SIG-M5 treated with dmso at 0.1 percent for 504 hours (cell line): ENCODE data around the gene SPINK7.
"Not testable (repeated sequence)": the region's sequence is repeated elsewhere in the genome, so short reads cannot be mapped to it uniquely, and the experiment has no call there.

ENCODE experiments used
- DNase-seq: peaks from one replicate; lab custom pipeline; 2025; ENCODE audit not compliant: unreplicated experiment; lab: John Stamatoyannopoulos, UW

Gene SPINK7

GRCh38 chr5:148312153-148312552, at the start of gene SPINK7:
TSS of gene SPINK7 (plus strand) at chr5:148312423. CDS start at chr5:148312484, 61 bp downstream.
- DNase-seq = no peak

DNA sequence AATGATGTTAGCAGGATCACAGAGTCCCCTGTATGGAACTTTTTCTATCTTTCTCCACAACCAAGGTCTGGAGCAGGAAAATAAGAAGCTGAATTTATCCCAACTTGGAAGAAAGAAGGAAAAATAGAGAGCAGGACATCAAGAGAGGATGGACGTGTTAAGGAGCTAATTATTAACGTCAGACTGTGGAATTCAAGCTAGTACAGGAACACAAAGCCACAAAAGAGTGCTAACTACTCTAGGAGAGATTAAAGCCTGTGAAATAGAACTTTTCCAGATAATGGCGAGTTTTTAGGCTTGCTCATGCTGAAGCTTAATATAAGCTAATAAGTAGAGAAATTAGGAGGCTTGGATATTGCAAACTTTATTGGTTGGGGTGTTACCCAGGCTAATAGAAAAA, 44.3 kb upstream of the SPINK7 start:
- DNase-seq = no peak

- no peak for DNase-seq
These were observed 43.7 kb upstream of the SPINK7 start, which contains the start of gene SPINK13 for GRCh38 chr5:148268566-148268965. TSS of gene SPINK13 (plus strand) at chr5:148268794. CDS start at chr5:148270073, 1,279 bp downstream.

DNA sequence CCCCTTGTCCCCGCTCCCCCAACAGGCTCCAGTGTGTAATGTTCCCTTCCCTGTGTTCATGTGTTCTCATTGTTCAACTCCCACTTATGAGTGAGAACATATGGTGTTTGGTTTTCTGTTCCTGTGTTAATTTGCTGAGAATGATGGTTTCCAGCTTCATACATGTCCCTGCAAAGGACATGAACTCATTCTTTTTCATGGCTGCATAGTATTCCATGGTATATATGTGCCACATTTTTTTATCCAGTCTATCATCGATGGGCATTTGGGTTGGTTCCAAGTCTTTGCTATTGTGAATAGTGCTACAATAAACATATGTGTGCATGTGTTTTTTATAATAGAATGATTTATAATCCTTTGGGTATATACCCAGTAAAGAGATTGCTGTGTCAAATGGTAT, 37.1 kb upstream of the SPINK7 start:
- DNase-seq = not testable (repeated sequence)

DNA sequence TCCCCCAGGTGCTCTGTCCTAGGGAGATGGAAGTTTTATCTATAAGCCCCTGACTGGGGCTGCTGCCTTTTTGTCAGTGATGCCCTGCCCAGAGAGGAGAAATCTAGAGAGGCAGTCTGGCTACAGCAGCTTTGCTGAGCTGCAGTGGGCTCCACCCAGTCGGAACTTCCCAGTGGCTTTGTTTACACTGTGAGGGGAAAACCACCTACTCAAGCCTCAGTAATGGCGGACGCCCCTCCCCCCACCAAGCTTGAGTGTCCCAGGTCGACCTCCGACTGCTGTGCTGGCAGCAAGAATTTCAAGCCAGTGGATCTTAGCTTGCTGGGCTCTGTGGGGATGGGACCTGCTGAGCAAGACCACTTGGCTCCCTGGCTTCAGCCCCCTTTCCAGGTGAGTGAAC, 31.3 kb upstream of the SPINK7 start:
- not testable (repeated sequence) for DNase-seq

GRCh38 chr5:148281336-148281735, 30.9 kb upstream of the SPINK7 start:
- not testable (repeated sequence) for DNase-seq

- DNase-seq = peak; percentile 47
These were observed 21.7 kb upstream of the SPINK7 start for GRCh38 chr5:148290271-148291195.

DNA sequence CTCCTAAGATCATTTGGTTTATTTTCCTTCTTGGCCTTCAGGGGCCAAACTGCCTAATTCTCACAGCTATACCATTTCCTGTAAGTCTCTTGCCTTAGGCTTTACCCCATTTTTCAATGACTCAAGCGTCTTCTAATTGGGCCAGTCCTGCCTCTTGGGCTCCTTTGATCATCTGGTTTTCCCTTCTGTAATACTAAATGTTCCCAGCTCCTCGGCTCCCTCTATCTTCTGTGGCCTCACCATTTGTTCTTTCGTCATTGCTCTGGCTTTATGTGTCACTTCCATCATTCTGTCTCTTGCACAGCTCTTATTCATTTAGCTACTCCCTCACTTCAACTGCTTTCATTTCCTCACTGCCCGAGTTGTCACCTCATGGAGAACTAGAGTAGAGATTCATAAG, 14.5 kb upstream of the SPINK7 start:
- DNase-seq = no peak

- no peak for DNase-seq
These were observed 5.8 kb upstream of the SPINK7 start for GRCh38 chr5:148306446-148306845.

- DNase-seq = no peak
These were observed 3.2 kb upstream of the SPINK7 start for GRCh38 chr5:148309019-148309418.

- no peak for DNase-seq
These were observed 2.5 kb upstream of the SPINK7 start for GRCh38 chr5:148309746-148310145.

- DNase-seq = no peak
These were observed 739 bp upstream of the SPINK7 start for GRCh38 chr5:148311484-148311883.

DNA sequence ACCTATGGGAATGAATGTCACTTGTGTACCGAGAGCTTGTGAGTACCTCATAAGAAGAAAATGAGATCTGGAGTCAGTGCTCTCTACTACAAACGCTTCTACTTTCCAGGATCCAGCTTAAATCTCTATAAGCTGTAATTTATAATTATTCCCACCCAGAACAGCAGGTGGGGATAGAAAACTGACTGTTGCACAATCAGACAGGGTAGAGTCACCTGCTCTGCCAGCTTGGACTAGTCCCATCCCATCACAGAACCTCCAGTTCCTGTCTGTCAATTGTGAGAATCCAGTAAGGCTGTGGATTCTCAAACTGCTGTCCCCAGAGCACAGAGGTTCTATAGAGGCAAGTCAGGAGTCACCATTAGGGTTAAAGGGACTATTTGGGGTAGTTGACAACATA, 2.0 kb downstream of the SPINK7 start:
- DNase-seq = no peak

DNA sequence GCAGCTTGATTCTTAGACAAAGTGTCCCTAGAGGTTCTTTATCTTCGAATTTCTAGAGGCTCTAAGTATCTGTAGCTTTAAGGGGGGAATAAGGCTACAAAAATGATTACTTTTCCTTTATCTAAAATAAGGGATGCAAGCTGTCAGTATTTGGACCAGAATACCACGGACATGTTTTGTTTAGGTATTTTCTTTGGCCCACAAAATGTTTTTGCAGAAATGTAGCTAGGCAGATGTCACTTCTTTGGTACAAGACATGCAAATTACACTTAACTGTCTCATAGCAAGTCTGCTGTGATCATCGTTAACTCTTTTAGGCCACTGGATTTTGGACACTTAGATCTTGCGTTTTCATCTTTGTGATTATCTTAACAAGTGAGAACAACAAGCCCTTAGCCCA, 2.5 kb downstream of the SPINK7 start:
- DNase-seq = no peak

- DNase-seq = not testable (repeated sequence)
These were observed 8.1 kb downstream of the SPINK7 start for GRCh38 chr5:148320011-148320963.

GRCh38 chr5:148333262-148333849, 21.1 kb downstream of the SPINK7 start:
- no peak for DNase-seq

DNA sequence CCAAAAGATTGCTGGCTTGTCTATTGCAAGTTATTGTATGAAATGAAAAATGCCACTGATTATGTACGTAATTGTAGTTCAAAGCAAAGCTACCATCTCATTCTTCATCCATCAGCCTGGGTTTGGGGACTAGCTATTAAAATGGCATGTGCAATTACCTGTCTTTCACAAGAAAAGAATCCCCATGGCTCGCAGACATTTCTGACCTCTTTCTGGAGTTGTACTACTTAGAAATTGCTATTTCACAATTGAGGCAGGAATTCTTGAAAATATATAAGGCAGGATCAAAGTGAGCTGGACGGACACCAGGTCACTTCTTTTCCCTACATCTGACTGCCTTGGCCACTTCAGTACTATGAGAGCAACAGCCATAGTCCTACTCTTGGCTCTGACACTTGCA, 23.0 kb downstream of the SPINK7 start, which contains the start of gene SPINK9:
Gene SPINK9, plus strand, starts transcription at position 301 of the 400 bp plus-strand sequence. Its CDS starts 55 bp downstream, at position 356.
- no peak for DNase-seq

- peak; percentile 67 for DNase-seq
These were observed 24.6 kb downstream of the SPINK7 start for GRCh38 chr5:148336704-148337435.

DNA sequence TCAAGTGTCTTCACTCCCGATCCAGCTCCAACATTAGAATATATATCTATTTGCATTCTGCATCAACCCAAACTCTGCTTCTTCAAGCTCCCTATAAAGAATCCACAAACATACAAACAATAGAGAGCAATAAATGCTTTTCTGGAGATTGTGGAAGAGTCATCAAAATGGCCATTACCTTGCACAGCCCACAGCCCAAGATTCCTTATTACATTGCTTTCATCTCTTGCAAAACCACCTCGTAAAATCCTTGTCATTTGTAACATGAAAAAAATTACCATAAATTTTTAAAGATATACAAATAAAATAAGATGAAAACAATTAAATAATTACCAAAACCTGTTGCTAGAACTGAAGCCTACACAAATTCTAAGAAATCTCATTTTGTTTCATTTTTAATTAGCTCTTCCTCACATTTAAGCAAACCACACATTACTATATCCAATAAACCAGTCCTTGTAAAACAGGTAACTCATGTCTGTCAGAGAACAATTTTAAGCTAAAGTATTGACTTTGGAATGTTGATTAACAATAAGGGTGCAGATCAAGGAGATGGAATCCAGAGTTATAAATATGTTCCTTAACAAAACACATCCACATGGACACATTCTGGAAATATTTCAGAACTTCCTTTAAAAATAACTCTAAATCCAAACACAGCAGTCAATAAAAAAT, 30.3 kb downstream of the SPINK7 start:
- no peak for DNase-seq

- no peak for DNase-seq
These were observed 30.8 kb downstream of the SPINK7 start for GRCh38 chr5:148343046-148343407.
